GM12878 (cell line): ENCODE measurements around the gene ADAM15. TPM values are rescaled to one million over a fixed set of nuclear protein-coding genes. Genes with fewer than 3 reads are reported as not detected.

Experiments used
- BMI1 ChIP-seq: fragments of 450-650 bp; IDR thresholded peaks from 2 replicates; pipeline ENCODE4 v1.6.1; 2016; ENCODE audit warnings: mild to moderate bottlenecking, moderate library complexity, borderline replicate concordance
- CEBPB ChIP-seq, 2 experiments: fragments of 150-350 bp in 1 of 2; IDR thresholded peaks; 2 replicates each; pipeline ENCODE4 v1.6.1; 2012 to 2014; ENCODE audit warnings: low read depth in 2 of 2, low read length in 2 of 2, borderline replicate concordance in 1 of 2, inconsistent platforms in 1 of 2
- E2F8 ChIP-seq: fragments of 450-650 bp; IDR thresholded peaks from 2 replicates; pipeline ENCODE4 v1.6.1; 2018; ENCODE audit warnings: mild to moderate bottlenecking, low read depth, moderate library complexity; ENCODE audit not compliant: partially characterized antibody
- EED ChIP-seq: sonication (generic); IDR thresholded peaks from 2 replicates; pipeline ENCODE4 v1.6.1; 2016; ENCODE audit warnings: antibody characterized with exemption, low read depth
- GABPA ChIP-seq: IDR thresholded peaks from 2 replicates; pipeline ENCODE4 v1.6.1; 2014; ENCODE audit warnings: antibody characterized with exemption, low read depth, mild to moderate bottlenecking, inconsistent platforms
- JUND ChIP-seq: IDR thresholded peaks from 2 replicates; pipeline ENCODE4 v1.6.1; 2012; ENCODE audit warnings: low read depth, mild to moderate bottlenecking, low read length, improper control_type of control experiment, moderate library complexity
- MYC ChIP-seq: IDR thresholded peaks from 2 replicates; pipeline ENCODE4 v1.6.1; 2011; ENCODE audit warnings: mild to moderate bottlenecking, low read length, moderate library complexity, inconsistent platforms; ENCODE audit not compliant: insufficient read depth, insufficient replicate concordance, insufficient read length, severe bottlenecking
- NFYA ChIP-seq: IDR thresholded peaks from 2 replicates; pipeline ENCODE4 v1.6.1; 2011; ENCODE audit warnings: low read depth, mild to moderate bottlenecking, low read length, improper control_type of control experiment, borderline replicate concordance
- PKNOX1 ChIP-seq: fragments of 450-650 bp; IDR thresholded peaks from 2 replicates; pipeline ENCODE4 v1.6.1; 2016; ENCODE audit warnings: mild to moderate bottlenecking
- SKIL ChIP-seq: fragments of 450-650 bp; IDR thresholded peaks from 2 replicates; pipeline ENCODE4 v1.6.1; 2017; ENCODE audit warnings: mild to moderate bottlenecking, low read depth, inconsistent platforms; ENCODE audit not compliant: poor library complexity, severe bottlenecking
- SPI1 ChIP-seq: IDR thresholded peaks from 2 replicates; pipeline ENCODE4 v1.6.1; 2011; ENCODE audit warnings: low read depth, mild to moderate bottlenecking, low read length, moderate library complexity, borderline replicate concordance; ENCODE audit not compliant: insufficient read depth
- TBL1XR1 ChIP-seq: IDR thresholded peaks from 2 replicates; pipeline ENCODE4 v1.6.1; 2012; ENCODE audit warnings: low read depth, low read length, improper control_type of control experiment
- TCF12 ChIP-seq: IDR thresholded peaks from 2 replicates; pipeline ENCODE4 v1.6.1; 2011; ENCODE audit warnings: low read depth, mild to moderate bottlenecking, low read length
- TCF7 ChIP-seq: IDR thresholded peaks from 2 replicates; pipeline ENCODE4 v1.6.1; 2014; ENCODE audit warnings: antibody characterized with exemption, borderline replicate concordance
- ZBTB33 ChIP-seq: fragments of 450-650 bp; IDR thresholded peaks from 2 replicates; pipeline ENCODE4 v1.6.1; 2017; ENCODE audit warnings: mild to moderate bottlenecking
- ZBTB4 ChIP-seq: fragments of 450-650 bp; formaldehyde crosslinking; IDR thresholded peaks from 2 replicates; pipeline ENCODE4 v1.4.0; 2022; ENCODE audit warnings: mild to moderate bottlenecking, moderate library complexity
- ZNF207 ChIP-seq: fragments of 450-650 bp; IDR thresholded peaks from 2 replicates; pipeline ENCODE4 v1.6.1; 2014; ENCODE audit warnings: antibody characterized with exemption, mild to moderate bottlenecking, borderline replicate concordance
- polyA plus RNA-seq, 11 experiments: library from polyadenylated mRNA; depleted of rRNA in 4 of 11; unstranded in 6 of 11; stranded (reverse) in 5 of 11; fragments of >200 nt; fragmentation: Nextera tagmentation in 4 of 11; fragmentation: Illumina TruSeq in 1 of 11; extraction: Ambion mirVana in 4 of 11; extraction: Trizol in 1 of 11; gene quantifications; 1 replicate in 1 of 11; 2 replicates in 10 of 11; pipeline versions ENCODE4 v1.2.1 to v1.2.3, GENCODE V29; 2011 to 2016; ENCODE audit warnings: inconsistent platforms in 2 of 11, missing spikeins in 2 of 11, low read depth in 1 of 11
- total RNA-seq, 4 experiments: library from RNA; depleted of rRNA in 3 of 4; stranded (reverse); fragments of >200 nt in 3 of 4; fragmentation: Illumina TruSeq in 1 of 4; extraction: Trizol in 1 of 4; gene quantifications; 2 replicates each; pipeline versions ENCODE4 v1.2.1 to v1.2.3, GENCODE V29; 2013 to 2021

Gene ADAM15
- total and polyA plus RNA-seq, 10 of the 15 experiments (the other 5 are each of a cell fraction or from before 2014, with no cell fraction given) = 0.29 to 38.8 (median 14.7) TPM

GRCh38 chr1:155001675-155002463 is 49.2 kb upstream of the ADAM15 start (continued):
- TF ChIP-seq E2F8 (peak; percentile 29), TCF7 (no peak), NFYA (no peak), MYC (no peak), TCF12 (no peak), PKNOX1 (peak; percentile 98), SKIL (peak; percentile 42), ZBTB4 (no peak), ZBTB33 (no peak), EED (no peak), GABPA (no peak), SPI1 (no peak), CEBPB (IDR thresholded peaks at IDR 0.05; ENCODE audit: borderline replicate concordance in 1 of 2, low read depth in 2 of 2, low read length in 2 of 2) (0 out of 4 replicates have a peak, but pooled peaks of 1 of the 2 experiments have one; percentile 27), JUND (no peak), ZNF207 (no peak), TBL1XR1 (no peak), BMI1 (no peak)
